CD1c-positive myeloid dendritic cell (primary cell): ENCODE results near the gene CACNA1G.
A peak's percentile ranks its signal among the peaks of the same experiment; 100 is the strongest.

Source experiments
- DNase-seq: peaks from one replicate; pipeline ENCODE4 v3.0.0-alpha.2; 2016; ENCODE audit errors: extremely low spot score

CACNA1G gene

DNA sequence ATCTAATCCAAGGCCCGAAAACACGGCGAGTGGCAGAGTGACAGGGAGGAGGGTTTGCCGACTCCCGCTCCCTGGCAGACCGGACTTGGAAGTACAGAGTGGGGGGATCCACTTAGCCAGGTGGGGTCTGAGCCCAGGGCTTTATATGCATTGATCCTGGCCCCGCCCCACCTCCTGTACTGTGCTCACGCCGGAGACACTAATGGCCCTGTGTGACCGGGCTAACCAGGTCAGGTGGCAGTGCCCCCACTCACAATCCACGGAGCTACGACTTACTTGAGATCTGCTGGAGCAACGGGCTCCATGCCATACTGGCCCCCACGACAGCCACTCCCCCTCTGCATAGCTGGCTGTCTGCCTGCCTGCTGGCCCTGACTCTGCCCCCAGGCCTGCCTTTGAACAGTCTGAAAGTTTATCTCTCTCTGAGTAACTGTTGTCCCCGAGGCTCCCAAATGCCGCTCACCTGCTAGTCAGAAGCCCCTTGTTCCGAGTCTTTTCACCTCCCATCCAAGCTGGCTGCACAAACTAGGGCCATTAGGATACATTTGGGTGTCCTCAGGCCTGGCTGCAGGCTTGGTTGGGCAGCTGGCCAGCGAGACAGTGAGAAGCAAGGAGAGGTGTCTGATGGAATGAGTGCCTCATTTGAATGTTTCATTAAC lies 28.0 kb downstream of the CACNA1G start:
- no peak for DNase-seq

DNA sequence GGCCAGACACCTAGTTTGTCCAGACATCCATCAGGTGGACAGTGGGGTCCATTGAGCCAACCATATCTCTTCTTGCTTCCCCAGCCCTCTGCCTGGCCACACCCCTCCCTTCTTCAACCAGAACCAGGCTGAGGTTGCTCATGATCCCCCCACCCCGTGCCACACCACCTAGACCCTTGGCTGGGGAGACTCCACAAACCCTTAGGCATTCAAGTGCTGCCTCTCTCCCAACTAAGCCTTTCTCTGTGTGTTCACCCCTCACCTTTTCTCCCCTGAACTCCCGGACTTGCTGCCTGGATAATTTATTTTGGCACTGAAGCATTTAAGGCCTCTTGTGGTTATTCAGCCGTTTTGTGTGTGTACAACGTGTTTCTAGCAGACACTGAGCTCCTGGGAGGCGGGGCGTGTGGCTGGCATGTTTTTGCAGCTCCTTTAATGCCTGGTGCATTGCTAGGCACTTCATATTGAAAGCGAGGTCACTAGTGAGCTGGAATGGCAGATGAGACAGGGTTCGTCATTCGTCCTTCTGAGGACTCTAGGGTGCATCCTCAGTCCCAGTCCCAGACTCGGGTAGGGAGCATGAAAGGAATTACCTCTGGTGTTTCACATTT lies 28.7 kb downstream of the CACNA1G start:
- no peak for DNase-seq

DNA sequence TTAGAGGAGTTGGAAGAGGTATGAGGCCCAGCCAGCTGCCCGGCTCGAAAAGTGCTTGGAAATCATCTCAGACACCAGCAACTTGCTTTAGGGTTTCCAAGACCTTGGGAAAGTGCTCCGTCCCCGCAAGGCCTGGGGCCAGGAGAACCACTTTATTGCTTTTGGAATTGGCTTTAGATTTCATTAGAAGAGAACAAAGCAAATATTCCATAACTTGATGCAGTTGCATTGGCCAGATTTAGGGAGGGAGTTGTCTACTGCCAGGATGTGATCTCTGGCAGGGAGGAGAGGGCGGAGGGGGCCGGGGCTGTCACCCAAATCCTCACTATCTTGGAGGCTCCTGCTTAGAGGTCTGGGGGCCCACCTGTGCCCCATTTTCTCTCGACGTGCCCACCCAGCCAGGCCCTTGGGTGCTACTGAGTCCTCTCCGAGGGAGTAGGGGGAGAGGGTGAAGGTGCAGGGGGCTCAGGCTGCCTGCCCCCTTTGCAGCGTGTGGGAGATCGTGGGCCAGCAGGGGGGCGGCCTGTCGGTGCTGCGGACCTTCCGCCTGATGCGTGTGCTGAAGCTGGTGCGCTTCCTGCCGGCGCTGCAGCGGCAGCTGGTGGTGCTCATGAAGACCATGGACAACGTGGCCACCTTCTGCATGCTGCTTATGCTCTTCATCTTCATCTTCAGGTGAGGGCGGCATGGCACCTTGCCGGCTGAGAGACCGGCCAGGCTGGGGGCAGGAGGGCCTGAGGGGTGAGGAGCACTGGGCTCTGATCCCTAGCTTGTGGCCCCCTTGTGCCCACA lies 30.6 kb downstream of the CACNA1G start:
- no peak for DNase-seq

DNA sequence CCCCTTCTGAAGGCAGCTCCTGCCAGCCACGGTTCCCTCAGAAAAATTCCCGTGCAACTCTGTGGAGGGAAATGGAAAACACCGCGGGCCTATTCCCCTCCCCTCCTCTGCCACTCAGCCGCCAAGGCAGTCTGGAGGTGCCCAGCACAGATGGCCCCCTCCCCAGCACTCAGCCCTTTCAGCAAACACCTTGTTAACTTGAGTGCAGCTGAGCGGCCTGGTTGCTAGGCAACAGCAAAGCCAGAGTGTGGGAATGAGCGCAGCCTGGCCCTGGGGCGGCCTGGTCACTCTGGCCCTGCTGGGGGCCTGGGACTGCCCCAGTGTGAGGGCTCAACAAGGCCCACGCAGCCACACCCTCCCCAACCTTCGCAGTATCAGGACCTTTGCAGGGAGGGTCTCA lies 32.8 kb downstream of the CACNA1G start:
- no peak for DNase-seq

DNA sequence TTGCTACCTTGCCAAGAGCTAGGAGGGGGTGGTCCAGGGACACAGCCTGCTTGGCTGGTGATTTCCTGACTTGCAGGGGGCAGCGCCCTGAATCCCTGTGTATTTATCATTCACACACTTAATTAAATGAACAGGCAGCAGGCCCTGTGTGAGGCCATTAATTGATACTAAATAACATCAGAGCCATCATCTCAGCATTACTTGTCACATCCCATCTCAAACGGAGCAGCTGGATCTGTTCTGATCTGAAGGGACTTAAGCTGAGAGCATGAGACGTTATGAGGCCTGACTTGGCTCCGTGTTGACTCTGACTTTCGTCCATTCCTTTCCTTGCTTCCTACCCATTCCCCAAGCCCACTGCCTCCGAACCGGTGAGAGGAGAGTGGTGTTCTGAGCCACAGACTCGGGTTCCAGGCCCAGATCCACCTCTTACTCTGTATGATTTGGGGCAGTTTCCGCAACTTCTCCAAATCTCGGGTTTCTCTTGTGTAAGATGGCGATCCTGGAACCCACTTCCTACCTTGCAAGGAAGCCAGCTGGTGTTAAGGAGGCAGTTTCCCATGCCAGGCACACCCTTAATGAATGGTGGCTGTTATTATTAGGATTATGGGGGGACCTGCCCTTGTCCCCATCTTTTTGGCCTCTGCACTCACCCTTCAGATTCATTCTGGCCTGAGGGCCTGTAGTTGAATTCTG lies 33.8 kb downstream of the CACNA1G start:
- peak; percentile 48 for DNase-seq

DNA sequence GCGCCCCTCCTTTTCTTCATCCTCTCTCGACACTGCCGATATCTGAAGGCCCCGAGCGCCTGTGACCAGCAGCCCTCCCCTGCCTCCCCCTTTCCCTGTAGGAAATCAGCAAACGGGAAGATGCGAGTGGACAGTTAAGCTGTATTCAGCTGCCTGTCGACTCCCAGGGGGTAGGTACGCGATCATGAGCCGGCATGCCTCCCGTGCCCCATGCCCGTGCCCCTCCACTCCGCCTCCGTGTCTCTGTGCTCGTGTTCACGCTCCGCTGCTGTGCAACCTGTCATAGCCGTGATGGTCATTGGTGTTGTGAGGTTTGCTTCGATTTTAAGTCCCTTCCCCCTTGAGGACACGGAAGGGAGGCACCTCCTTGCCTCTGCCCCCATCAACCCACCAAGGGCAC lies 34.4 kb downstream of the CACNA1G start:
- no peak for DNase-seq

DNA sequence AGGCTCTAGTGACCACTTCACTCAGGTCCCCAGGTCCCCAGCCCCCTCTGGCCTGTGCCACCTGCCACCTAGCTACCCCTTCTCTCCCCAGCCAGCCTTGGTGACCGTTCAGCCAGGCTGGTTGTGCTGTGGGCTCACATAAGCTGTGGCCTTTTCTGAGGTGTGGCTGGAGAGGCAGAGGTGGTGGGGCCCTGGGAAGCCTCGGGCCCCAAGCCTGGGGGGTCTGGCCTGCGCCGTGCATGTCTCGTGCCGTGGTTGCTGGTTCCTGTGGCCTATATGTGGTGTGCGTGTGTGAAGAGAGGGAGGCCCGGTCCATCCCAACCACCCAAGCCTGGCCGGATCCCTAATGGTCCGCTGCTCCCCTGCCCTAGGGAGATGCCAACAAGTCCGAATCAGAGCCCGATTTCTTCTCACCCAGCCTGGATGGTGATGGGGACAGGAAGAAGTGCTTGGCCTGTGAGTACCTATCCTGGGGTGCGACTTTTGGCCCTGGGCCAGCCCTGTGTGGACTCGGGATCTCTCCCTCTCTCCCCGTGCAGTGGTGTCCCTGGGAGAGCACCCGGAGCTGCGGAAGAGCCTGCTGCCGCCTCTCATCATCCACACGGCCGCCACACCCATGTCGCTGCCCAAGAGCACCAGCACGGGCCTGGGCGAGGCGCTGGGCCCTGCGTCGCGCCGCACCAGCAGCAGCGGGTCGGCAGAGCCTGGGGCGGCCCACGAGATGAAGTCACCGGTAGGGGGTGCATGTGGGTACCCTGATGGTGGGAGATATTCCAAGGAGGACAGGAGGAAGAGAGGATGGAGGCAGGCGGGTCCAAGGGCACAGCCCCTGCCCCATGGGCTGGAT lies 35.9 kb downstream of the CACNA1G start:
- no peak for DNase-seq

DNA sequence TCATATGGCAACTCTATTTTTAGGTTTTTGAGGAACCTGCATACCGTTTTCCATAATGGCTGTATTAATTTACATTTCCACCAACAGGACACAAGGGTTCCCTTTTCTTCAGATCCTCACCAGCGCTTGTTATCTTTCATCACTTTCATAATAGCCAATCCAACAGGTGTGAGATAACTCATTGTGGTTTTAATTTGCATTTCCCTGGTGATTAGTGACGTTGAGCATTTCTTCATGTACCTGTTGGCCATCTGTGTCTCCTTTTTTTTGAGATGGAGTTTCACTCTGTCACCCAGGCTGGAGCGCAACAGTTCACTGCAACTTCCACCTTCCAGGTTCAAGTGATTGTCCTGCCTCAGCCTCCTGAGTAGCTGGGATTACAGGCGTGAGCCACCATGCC lies 38.0 kb downstream of the CACNA1G start:
- peak; percentile 11 for DNase-seq

DNA sequence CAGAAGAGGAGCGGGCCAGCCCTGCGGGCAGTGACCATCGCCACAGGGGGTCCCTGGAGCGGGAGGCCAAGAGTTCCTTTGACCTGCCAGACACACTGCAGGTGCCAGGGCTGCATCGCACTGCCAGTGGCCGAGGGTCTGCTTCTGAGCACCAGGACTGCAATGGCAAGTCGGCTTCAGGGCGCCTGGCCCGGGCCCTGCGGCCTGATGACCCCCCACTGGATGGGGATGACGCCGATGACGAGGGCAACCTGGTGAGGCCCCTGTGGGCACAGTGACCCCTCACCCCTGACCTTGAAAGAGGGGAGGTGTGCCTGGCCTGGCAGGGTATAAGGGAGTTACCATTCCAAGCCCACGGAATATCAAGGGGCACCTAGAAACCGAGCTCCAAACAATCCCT lies 39.1 kb downstream of the CACNA1G start:
- DNase-seq: no peak

DNA sequence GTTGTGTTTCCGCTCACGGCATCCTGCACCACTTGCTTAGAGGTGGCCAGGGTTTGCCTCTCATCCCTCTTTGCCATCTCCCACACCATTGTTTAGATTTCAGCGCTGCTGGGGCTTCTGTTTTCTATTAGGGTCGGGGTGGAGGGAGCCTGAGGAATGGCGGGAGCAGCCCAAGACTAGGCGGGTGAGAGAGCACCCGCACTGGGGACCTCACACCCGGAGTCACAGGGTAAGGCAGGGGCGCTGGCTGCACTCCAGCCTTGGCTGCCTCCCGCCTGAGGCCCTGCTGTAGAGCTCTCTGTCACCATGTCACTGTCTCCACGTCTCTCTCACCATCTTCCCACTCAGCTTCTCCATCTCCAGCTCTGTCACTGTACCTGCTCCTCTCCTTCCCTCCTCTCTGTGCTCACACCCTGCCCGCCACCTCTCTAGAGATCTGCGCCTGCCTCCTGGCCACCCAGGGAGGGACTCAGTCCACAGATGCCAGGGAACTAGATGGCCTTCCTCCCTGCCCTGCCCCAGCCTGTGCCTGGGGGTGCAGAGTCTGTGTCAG lies 41.4 kb downstream of the CACNA1G start:
- no peak for DNase-seq

DNA sequence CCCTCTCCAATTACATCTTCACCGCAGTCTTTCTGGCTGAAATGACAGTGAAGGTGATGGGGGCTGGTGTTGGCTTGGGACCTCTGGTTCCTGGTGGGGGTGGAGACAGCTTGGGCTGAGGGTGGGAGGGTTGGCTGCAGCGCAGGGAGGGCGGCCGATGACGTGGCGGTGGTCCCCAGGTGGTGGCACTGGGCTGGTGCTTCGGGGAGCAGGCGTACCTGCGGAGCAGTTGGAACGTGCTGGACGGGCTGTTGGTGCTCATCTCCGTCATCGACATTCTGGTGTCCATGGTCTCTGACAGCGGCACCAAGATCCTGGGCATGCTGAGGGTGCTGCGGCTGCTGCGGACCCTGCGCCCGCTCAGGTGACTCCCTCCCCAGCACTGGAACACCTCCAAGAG lies 42.3 kb downstream of the CACNA1G start:
- no peak for DNase-seq

DNA sequence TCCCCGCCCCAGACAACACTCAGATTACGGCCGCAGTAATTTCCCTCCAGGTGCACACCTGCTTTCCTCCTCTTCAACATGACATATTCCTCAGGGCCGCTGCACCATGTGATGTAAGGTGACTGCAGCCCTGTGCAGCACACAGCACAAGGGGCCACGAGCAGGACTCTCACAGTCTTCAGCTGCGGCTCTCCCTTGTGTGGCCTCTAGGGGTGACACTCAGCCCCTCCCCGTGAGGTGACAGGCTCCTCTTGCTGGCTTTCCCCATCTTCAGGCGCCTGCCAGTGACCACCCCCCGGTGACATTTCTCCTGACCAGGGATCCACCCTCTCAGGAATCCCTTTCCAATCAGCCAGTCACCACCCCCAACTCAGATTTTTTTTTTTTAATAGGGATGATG lies 42.8 kb downstream of the CACNA1G start:
- DNase-seq: no peak

DNA sequence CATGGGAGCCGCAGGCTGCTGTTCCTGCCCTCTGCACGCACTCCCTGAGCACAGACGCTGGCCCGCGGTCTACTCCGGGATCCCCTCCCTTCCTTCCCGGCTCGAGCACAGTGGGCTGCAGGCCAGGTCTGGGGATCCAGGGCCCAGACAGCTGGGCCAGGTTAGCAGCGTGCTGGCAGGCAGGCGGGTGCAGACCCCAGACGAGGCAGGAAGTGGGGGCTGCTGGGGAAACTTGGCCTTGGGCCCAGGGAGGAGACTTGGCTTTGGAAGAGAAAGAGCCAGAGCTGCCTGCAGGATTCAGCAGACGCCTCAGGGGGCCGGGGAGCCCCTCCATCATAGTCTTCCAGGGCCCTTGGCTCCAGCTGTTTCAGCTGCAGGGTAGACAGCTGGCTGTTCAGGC lies 44.0 kb downstream of the CACNA1G start:
- DNase-seq: no peak

DNA sequence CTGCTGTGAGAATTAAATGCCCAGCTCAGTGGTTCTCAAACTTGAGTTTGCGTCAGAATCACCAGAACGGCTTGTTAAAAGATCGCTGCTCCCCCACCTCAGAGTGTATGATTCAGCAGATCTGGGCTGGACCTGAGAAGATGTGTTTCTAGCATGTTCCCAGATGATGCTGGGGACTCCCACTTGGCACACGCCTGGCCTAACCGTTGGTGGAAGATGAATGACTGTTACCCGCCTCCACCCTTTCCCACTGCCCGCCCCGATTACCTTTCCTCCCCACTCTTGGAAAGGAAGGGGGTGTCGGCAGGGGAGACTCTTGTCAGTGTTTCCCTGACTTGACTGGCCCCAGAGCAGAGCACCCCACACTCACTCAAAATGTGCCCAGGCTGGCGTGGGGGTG lies 44.9 kb downstream of the CACNA1G start:
- no peak for DNase-seq

DNA sequence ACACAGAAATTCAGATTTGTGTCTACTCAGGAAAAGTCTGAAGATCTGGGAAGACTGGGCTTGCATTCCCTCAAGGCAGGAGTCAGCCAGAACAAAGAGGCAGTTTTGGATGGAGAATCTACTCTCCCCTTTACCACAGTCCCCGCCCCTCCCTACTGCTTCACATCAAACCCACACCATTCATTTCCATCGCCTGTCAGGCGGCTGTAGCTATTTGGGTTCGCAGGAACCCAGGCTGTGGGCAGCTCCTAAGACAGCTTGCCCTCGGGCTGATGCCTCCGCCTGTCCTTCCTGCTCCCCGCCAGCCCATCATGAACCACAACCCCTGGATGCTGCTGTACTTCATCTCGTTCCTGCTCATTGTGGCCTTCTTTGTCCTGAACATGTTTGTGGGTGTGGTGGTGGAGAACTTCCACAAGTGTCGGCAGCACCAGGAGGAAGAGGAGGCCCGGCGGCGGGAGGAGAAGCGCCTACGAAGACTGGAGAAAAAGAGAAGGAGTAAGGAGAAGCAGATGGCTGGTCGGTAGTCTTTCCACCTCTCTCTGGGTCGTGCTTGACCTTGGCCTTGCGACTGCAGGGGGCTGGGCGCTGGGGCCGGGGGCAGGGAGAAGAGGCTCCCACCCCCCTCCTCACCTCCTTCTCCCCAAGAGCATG lies 47.1 kb downstream of the CACNA1G start:
- peak; percentile 35 for DNase-seq

DNA sequence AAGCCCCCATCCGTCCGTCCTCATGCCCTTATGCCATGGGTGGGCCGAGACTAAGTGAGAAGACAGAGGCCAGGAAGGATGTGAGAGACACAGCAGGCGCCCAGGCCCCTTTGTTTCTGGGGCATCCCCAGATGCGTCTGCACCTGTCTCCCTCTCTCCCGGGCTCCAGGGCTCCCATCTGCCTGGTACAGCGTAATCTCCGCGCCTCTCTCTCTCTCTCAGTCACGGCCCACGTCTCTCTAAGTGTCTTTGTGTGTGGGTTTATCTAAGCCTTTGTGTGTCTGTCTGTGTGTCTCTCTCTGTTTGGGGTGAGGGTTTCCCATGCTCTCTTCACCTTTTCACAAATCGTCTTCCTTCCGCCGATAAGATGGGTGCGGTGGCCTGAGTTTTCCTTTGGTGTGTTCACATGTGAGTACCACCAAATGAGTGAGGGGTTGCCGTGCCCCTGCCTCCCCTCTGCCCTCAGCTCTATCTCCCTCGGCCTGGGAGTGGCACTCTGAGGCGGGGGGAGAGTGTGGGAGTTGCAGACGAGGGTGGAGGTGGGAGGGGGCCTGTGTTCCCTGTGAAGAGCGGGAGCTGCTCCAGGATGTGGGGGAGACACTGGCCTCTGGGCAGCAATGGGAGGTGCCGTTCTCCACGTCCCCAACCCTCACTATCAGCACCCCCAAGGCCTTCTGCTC lies 48.3 kb downstream of the CACNA1G start:
- no peak for DNase-seq

DNA sequence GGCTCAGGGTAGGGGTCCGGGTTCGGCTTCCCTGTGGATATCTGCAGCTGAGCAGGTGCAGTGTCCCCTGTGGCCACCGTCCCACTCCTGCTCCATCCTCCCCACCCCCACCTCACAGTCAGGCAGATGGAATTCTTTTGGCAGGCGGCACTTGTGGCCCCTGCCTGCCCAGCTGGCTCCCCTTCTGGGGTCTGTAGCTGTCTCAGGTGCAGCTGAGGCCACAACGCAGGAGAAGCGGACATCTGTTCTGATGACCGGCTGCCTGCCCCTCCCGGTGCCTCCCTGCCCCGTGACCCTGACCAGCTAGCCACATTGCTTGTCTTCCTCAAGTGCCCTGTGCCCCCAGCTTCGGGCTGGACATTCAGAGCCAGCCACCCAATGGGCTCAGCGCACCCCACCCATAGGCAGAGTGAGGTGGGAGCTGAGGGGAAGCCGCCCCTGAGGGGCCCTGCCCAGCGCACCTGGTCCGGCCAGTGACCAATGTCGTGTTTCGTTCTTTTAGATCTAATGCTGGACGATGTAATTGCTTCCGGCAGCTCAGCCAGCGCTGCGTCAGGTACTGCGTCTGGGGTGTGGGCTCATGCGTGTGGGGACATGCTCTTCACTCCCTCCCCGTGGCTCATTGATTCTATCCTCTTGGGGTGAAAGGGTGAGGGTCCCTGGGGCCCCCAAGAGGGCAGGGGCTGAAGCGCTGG lies 49.0 kb downstream of the CACNA1G start:
- DNase-seq: no peak

DNA sequence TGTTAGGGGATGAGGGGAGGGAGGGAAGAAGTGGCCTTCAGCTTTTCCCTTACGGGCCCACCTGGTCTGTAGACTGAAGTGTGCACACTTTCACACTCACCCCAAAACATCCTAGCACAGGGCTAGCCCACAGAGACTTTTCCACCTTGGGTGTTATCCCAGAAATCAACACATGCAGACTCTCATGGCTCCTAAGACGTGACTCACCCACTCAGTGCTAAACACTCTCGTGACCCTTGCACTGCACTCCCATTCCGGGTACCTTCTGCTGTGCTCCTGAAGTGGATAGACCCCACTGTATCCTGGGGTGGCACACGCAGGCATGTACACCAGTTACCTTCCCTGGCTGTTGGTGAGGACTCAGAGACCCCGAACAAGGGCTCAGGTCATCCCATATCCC lies 51.1 kb downstream of the CACNA1G start:
- no peak for DNase-seq

DNA sequence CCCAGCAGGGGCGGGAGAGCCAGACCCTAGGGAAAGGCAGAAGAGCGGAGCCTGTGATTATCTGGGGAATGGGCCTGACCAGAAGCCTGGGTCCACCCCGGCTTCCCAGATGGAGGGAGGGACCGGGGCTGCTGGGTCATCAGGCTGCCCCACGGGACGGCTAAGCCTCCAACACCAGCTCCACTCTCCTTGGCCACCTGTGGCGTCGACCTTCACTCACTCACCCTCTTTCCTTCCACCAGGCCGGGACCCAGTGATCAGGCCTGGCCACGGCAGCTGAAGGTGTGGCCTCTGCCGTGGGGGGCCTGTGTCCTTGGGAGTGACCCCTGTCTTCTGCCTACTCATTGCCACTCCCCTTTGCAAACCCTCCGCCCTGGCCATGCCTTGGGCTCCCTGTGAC lies 51.8 kb downstream of the CACNA1G start:
- DNase-seq: no peak
